Measurements from ENCODE around the gene PARL.

Gene PARL

DNA sequence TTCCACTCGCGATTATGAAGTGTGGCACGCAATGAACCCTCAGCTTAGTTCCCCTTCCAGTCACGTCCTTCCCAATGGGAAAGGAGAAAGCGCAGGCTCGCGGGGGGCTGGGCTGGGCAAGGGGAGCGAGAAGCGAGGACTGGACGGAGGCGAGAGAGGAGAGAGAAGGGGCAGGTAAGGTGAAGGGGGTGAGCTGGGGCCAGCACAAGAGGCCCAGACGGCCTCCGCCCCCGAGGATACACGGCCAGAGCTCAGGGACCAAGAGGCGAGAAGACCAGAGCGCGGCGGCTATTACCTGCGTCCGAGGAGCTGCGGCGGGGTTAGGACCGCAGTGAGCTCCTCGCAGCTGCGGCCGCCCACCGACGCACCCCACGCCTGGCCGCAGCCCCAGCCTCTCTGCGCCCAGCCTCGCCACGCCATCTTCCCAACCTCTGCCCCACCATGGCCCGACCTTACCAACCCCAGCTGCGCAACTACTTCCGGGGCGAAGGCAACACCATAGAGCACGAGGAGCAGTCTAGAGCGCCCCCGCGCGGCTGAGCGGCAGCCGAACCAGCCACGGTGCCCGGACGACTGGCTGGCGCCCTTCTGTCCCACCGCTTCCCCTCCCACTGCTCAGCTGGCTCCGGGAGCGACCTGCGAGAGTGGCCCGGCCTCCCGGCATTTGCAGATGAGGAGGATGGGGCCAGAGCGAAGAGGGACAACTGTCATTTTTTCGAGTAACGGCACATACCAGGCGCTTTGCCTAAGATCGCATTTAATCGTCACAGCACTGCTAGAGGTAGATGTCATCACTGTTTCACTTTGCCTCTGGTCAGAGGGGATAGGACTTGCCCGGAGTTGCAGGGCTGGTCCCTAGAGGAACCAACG lies at the start of gene PARL:
Gene PARL, minus strand, starts transcription at position 454 of the 870 bp plus-strand sequence. Its CDS starts 34 bp downstream, at position 420.
- DNase-seq: peak; percentile 99

DNA sequence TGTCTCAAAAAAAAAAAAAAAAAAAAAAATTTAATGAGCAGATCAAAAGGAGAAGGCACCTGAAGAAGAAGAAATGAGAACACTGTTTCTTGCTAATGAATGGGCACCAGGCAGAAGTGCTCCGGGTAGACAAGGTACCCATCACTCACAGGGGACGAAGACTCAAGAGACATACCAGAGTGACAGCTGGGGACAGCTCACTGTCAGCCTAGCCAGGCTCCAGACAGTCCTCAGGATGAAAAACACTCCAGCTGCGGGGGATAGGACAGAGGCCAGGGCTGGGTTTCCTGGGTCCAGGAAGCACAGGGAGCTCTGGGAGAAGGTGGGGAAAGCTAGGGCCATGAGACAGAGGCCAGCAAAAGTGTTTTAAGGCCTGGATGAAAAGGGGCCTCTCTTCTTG lies 48.5 kb upstream of the PARL start:
- DNase-seq: no peak

DNA sequence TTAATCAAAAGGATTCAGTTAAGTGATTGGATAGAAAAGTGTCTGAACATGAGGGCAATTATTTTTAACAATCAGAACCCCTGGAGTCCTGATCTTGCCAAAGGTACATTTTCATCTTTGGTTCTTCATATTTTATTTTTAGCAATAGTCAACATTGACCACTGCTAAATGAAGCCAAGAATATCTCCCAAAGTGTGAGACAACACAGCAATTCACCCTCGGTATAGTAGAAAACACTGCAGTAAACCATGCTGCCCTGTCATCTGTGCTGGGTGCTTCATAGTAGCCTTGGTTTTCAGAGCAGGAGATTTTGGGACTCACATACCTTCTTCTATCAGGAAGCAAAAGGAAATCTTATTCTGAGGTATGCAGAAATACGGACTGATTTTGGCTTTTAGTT lies 47.2 kb upstream of the PARL start:
- no peak for DNase-seq

GRCh38 chr3:183930086-183930485 lies 45.4 kb upstream of the PARL start:
- no peak for DNase-seq

- DNase-seq: no peak
Measured at GRCh38 chr3:183927059-183927458, 42.4 kb upstream of the PARL start.

DNA sequence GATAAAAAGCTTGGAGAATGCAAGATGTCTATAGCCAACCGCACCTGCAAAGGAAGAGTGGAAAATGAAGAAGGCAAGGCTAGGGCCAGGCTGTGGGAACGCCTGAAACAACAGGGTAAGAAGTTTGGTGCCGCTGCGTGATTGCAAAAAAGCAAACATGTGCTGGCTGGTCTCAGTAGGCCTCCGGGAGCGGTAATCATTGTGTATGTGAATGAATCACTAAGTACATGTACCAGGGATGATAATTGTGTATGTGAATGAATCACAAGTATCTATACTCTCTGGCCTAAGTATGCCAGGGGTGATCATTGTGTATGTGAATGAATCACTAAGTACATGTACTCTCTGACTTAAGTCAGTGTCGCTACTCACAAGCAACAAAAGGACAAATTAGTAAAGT lies 40.3 kb upstream of the PARL start:
- no peak for DNase-seq

GRCh38 chr3:183924543-183924942 lies 39.9 kb upstream of the PARL start:
- DNase-seq: no peak

- no peak for DNase-seq
Measured at GRCh38 chr3:183922421-183922820, 37.7 kb upstream of the PARL start.

GRCh38 chr3:183921096-183921495 lies 36.4 kb upstream of the PARL start:
- no peak for DNase-seq

DNA sequence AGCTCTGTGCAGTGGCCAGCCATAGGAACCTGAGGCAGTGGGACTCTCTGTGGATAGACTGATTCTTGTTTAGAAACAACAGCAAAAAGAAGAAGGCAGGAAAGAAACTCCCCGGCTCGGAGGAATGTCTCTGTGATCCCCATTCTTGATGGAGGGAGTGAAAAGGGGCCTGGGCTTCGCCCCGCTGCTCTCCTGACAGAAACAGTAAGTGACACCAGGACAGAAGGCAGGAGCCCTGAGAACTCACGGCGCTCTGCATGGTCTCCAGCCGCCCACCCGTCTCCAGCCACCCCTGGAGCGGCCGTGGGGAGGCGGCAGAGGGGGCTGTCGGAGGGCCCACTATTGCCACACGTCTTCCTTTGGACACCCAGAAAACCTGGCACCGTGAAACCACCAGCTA lies 35.7 kb upstream of the PARL start:
- no peak for DNase-seq

DNA sequence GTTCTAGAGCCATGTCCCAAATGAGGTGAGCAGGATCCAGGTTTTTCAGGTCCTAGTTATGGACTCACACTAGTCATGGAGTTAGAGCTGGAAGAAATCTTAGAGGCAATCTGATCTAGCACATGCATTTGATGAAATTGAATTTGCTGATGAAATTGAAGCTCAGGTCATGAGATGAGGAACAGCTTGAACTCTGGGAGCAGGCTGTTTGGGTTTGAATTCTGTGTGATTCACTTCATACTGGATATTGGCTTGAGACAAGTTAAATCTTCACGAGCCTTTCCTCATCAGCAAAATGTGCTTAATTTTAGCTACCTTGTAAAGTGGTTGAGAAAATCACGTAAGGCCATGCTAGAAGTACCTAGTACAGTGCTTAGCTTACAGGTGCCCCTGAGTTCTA lies 33.5 kb upstream of the PARL start:
- DNase-seq: no peak

DNA sequence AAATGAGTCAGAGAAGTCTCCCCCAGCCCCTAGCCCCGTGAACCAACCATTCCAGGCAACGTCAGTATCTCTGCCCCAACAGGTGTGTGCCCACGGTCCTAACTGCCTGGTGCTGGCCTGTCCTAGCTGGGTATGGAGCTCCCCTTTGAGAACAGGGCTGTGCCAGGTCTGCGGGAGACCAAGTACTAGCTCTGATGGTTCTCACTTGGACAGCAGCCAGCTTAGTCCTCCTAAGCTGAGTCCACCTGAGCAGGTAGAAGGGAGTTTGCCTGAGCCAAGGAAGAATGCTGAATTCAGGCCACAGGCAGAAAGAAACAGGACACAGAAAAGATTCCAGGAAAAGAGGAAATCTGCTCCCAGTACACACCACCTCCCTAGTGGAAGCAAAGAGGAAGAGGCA lies 33.1 kb upstream of the PARL start:
- no peak for DNase-seq

DNA sequence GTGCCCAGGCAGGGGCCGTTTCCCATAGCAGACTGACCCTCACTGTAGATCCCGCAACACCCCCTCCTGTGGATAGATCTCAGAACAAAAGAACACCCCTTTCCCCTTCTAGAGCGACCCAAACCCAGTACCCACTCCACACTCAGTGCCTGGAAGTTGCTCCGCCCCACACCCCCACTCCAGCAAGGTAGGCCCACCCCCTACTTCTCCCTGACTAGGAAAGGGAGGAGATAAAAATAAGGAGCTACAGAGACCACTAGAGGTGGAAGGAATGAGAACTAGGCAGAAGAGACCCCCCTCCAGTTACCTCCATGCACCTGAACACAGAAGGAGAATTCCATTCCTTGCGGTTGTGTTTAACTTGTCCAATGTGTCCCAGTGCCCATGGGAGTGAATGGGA lies 30.2 kb upstream of the PARL start:
- DNase-seq: no peak

DNA sequence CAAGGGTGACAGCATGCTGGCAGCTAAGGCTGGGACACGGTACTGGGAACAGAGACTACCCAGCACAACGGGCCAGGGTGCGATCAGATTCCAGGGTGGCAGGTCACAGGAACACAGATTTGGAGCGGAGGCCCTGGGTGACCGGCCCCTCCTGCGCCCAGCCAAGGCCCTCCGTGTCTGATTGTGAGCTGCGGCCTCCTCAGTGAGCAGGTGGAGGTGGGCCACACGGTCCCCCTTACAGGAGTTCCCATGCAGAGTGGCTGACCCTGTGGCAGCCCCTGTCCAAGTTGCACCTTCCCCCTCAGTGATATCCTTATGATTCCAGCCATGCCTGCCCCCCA lies 28.9 kb upstream of the PARL start:
- DNase-seq: no peak

- no peak for DNase-seq
Measured at GRCh38 chr3:183912895-183913579, 28.4 kb upstream of the PARL start.

DNA sequence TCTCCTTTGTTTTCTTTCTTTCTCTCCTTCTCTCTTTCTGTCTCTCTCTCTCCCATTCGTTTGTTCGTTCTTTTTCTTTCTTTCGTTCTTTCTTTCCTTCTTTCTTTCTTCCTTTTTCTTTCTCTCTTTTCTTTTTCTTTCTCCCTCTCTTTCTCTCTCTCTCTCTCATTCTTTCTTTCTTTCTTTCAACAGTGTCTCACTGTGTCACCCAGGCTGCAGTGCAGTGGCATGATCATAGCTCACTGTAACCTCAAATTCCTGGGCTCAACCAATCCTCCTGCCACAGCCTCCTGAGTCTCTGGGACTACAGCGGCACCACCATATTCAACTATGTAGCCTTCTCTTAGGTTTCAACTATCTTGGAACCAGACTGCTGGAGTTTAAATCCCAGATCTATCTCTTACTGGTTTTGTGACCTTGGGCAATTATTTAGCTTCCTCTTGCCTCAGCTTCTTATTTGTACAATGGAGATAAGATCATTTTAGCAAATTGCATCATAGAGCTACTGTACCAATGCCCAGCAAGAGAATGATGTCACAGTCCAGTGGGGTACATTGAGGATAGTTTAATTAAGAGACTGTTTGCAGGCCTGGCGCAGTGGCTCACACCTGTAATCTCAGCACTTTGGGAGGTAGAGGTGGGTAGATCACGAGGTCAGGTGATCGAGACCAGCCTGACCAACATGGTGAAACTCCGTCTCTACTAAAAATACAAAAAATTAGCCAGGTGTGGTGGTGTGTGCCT lies 27.3 kb upstream of the PARL start:
- no peak for DNase-seq

- DNase-seq: no peak
Measured at GRCh38 chr3:183911087-183911486, 26.4 kb upstream of the PARL start.

DNA sequence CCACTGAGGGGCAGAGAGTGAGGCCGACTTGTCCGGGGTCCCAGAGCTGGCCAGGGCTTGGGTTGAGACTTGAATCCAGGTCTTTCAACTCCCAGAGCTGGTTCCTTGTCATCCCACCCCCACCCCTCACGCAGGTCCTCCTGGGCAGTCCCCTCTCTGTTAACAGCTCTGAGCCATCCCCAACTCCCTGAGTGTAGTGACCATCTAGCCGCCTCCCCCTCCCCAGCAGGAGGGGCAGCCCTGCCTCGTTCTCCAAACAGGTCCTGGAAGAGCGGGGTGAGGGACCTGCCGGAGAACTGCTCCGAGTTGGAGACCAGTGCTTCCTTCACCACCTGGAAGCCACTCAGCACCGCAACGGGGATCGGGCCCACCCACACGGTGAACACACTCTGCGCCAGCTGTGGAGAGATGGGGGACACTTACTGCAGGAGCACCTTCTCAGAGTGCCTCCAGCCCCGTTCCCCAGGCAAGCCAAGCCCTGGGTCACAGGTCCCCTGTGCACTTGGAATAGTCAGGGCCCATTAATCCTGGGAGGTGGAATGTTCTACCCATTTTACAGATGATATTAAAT lies 24.4 kb upstream of the PARL start:
- no peak for DNase-seq

- peak; percentile 71 for DNase-seq
Measured at GRCh38 chr3:183907911-183908331, 23.2 kb upstream of the PARL start.

DNA sequence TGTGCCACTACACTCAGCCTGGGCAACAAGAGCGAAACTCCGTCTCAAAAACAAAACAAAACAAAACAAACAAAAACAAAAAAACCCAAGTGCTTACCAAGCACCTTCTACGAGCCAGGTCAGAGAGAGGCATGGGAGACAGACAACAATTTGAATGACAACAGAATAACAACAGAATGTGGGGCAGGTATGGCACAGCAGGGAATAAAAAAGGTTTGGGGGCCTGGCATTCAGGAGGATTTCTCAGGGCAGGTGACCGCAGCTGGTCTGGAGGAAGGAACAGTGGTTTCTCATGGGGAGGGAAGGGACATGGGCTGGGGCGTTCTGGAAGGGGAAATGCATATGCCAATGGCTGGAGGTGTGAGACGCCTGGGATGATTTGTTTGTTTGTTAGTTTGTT lies 22.5 kb upstream of the PARL start:
- no peak for DNase-seq

DNA sequence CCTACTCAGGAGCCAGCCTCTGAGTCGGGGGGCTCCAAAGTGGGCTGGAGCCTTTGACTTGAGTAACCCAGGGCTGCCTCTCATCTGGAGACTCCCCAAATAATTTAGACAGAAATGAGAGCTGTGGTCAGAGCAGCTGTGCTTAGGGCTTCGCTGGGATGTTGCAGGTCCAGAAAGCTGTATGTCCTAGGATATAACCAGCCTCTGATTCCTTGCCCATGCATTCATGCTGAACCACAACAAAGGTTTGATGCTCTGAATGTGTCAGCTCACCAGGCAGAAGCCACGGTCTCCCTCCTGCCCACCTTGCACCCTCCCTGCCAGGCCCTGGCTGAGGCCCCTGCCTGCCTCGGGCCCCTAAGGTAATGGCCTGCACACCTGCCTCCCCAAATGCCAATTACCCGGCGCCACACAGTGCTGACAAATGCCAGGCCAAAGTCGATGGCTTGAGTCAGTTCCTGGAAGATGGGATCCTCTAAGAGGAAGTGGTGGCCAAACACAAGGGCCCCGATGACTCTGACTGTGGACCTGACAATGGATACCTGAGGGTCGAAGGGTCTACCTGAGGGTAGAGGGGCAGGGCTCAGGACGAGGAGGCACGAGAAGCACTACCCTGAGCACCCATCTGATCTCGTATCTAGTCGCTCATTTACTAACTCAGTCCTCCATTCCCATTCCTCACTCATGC lies 21.7 kb upstream of the PARL start:
- DNase-seq: no peak

DNA sequence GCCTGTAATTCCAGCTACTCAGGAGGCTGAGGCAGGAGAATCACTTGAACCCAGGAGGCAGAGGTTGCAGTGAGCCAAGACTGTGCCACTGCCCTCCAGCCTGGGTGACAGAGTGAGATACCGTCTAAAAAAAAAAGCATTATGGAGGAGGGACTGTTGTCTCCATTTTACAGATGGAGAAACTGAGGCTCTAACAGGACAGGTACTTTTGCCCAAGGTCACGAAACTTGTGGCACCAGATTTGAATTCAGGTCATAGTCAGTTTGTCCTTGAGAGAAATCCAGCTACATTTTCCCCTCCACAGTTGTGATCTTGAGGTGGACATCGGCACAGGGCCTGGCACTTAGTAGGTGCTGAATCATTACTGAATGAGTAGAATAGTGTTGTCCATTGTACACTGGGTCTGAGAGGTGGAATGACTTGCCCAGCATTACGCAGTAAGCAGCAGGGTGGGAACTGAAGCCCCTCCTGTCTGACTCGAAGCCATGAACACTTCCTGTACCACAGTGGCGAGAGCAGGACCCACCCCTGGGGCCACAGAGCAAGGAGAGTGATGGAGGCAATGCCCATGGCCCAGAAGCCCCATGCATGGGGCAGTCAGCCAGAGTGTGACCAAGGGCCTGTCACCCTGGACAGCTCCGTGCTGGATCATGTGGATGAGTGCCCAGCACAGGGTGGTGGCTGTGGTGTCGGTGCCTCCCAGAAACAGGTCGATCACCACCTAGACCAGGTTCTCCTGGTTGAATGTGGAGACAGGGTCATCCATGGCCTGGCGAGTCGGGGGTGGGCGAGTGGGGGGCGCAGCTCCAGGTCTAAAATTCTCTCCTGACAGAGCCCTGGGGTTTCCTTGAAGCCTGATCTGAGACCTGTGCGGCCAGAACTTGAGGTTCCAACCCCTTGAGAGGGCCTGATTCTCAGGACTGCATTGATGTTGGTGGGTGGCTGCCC lies 20.4 kb upstream of the PARL start:
- no peak for DNase-seq

All from NCI-H2107 (cell line).